Measurements from ENCODE around the gene LRRC47.

LRRC47 gene

GRCh38 chr1:3774946-3775489 is 21.3 kb downstream of the LRRC47 start:
- DNase-seq (ENCODE audit: low read depth) = no peak
- H3K4me3 ChIP-seq (ENCODE audit: low read depth, low read length) = no peak overlapping the region

- no peak for DNase-seq (ENCODE audit: low read depth)
- H3K4me3 ChIP-seq (ENCODE audit: low read depth, low read length) = no peak overlapping the region
Measured at GRCh38 chr1:3774276-3774945, 21.9 kb downstream of the LRRC47 start.

GRCh38 chr1:3773572-3774275 is 22.6 kb downstream of the LRRC47 start:
- no peak overlapping the region for H3K4me3 ChIP-seq (ENCODE audit: low read depth, low read length)
- no peak for DNase-seq (ENCODE audit: low read depth)

- no peak for DNase-seq (ENCODE audit: low read depth)
- peak within 1 kb of the TSS; percentile 67 for H3K4me3 ChIP-seq (ENCODE audit: low read depth, low read length)
Measured at GRCh38 chr1:3772715-3773571, 23.4 kb downstream of the LRRC47 start, which contains the start of gene SMIM1. SMIM1 (plus strand) TSS chr1:3772749; CDS start chr1:3775374, 2,625 bp downstream.

- peak overlapping the region; percentile 67 for H3K4me3 ChIP-seq (ENCODE audit: low read depth, low read length)
- DNase-seq (ENCODE audit: low read depth) = peak; percentile 26
Measured at GRCh38 chr1:3772027-3772714, 24.1 kb downstream of the LRRC47 start.

GRCh38 chr1:3771108-3772026 is 24.9 kb downstream of the LRRC47 start:
- H3K4me3 ChIP-seq (ENCODE audit: low read depth, low read length) = peak overlapping the region; percentile 67

GRCh38 chr1:3770047-3770765 is 26.1 kb downstream of the LRRC47 start:
- no peak for DNase-seq (ENCODE audit: low read depth)
- no peak overlapping the region for H3K4me3 ChIP-seq (ENCODE audit: low read depth, low read length)

More at GRCh38 chr1:3771108-3772026, 24.9 kb downstream of the LRRC47 start:
- DNase-seq (ENCODE audit: low read depth) = no peak

- no peak overlapping the region for H3K4me3 ChIP-seq (ENCODE audit: low read depth, low read length)
- no peak for DNase-seq (ENCODE audit: low read depth)
Measured at GRCh38 chr1:3768811-3769390, 27.4 kb downstream of the LRRC47 start.

GRCh38 chr1:3767328-3767925 is 28.9 kb downstream of the LRRC47 start:
- no peak for DNase-seq (ENCODE audit: low read depth)

GRCh38 chr1:3763351-3764125 is 32.8 kb downstream of the LRRC47 start:
- DNase-seq (ENCODE audit: low read depth) = no peak
- H3K4me3 ChIP-seq (ENCODE audit: low read depth, low read length) = no peak overlapping the region

More at GRCh38 chr1:3767328-3767925, 28.9 kb downstream of the LRRC47 start:
- no peak overlapping the region for H3K4me3 ChIP-seq (ENCODE audit: low read depth, low read length)

GRCh38 chr1:3762873-3763228 is 33.4 kb downstream of the LRRC47 start:
- H3K4me3 ChIP-seq (ENCODE audit: low read depth, low read length) = no peak overlapping the region
- DNase-seq (ENCODE audit: low read depth) = no peak

- H3K4me3 ChIP-seq (ENCODE audit: low read depth, low read length) = no peak overlapping the region
- no peak for DNase-seq (ENCODE audit: low read depth)
Measured at GRCh38 chr1:3762151-3762872, 34.0 kb downstream of the LRRC47 start.

GRCh38 chr1:3761296-3762010 is 34.8 kb downstream of the LRRC47 start:
- H3K4me3 ChIP-seq (ENCODE audit: low read depth, low read length) = no peak overlapping the region
- no peak for DNase-seq (ENCODE audit: low read depth)

- DNase-seq (ENCODE audit: low read depth) = no peak
- H3K4me3 ChIP-seq (ENCODE audit: low read depth, low read length) = no peak overlapping the region
Measured at GRCh38 chr1:3759796-3760195, 36.5 kb downstream of the LRRC47 start.

GRCh38 chr1:3759164-3759563 is 37.1 kb downstream of the LRRC47 start:
- no peak for DNase-seq (ENCODE audit: low read depth)
- H3K4me3 ChIP-seq (ENCODE audit: low read depth, low read length) = no peak overlapping the region

Measured in skeletal muscle cell (primary cell).